Adipose tissue (tissue), 3 donors: ENCODE data around the gene CLTB. TPM values are rescaled to one million over a fixed set of nuclear protein-coding genes. Genes with fewer than 3 reads are reported as not detected.

Experiments used
- H3K27ac ChIP-seq: one replicate; pipeline ENCODE4 v1.5.1; 2013; ENCODE audit warnings: low read depth, low read length
- WGBS, 3 donors: extraction: QIAGEN DNeasy Blood & Tissue Kit; methylation state at CpG; one replicate each; pipeline ENCODE4 v1.1.7; 2013; 5-methylcytosine and 5-hydroxymethylcytosine counted together
- polyA plus RNA-seq, 3 donors: library from polyadenylated mRNA; stranded (reverse); fragments of 200-250 nt; gene quantifications; one replicate each; pipeline ENCODE4 v1.2.3, GENCODE V29; 2013
- donor health status: healthy with polysubstance abuse.
- donor health status: Bipolar disorder and iron deficiency.
- donor health status: healthy.

CLTB gene
- polyA plus RNA-seq, 3 donors: 50.8 to 128 (median 105) TPM

DNA sequence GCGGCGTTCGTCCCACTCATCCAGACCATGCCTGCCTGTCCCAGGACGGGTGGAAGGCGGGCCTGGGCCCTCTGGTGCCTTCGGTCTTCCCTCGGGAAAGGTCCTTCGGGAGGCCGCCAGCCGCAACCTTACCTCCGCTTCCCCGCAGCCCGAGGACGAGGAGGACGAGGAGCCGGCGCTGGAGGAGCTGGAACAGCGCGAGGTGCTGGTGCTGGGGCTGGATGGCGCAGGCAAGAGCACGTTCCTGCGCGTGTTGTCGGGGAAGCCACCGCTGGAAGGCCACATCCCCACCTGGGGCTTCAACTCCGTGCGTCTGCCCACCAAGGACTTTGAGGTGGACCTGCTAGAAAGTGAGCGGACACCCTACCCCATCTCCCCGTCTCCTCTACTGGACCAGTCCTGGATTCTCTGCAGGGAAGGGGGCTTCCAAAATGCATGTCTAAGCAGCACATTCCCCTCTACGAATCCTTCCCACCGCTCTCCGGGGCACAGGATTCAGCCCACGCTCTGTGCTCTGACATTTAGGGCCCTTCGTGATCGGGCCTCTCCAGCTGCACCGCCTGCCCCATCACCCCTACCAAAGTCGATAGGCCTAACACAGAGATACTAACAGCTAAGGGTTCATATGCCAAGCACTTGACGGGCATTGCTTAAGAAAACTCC, 50.0 kb downstream of the CLTB start:
- H3K27ac ChIP-seq: no peak overlapping the region
- WGBS, 3 donors: 64 to 69% (median 67%) methylated on average over 32 to 38 of the region's 38 CpGs

DNA sequence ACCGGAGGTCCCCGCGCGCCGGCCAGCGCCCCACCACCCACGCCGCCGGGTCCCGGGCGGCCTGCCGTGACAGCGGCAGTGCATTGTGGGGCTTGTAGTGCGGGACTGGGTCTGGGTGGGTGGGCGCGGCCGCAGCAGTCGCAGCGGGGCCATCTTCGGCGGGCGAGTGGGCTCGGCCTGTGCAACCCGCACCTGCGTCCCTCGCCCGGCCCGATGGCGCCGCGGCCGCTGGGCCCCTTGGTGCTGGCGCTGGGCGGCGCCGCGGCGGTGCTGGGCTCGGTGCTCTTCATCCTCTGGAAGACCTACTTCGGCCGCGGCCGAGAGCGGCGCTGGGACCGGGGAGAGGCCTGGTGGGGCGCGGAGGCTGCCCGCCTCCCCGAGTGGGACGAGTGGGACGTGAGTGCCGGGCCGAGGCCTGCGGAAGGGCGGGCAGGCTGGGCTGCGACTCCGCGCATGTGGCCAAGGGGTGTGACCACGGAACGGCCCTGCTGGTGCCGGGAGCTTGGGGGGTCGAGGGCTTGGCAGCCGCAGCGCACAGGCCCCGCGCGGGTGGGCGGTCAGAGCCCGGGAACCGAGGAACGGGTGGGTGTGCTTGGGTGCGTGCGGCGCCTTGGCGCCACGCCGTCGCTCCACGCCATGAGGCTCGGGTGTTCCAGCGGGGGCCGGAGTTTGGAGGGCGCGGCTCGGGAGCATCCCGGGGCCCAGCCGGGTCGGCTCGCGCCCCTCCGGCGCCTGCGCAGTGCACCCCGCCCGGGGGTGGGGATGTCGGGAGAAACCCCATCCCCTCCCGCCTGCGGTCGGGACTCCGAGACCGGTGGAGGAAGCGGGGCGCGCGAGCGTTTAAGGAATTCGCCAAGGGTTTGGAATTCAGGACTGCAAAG, 50.7 kb downstream of the CLTB start, which contains the start of gene ARL10:
ARL10 (plus strand) TSS at position 137 of the 881 bp plus-strand sequence; CDS start at position 214, 77 bp downstream.
- no peak within 1 kb of the TSS for H3K27ac ChIP-seq

DNA sequence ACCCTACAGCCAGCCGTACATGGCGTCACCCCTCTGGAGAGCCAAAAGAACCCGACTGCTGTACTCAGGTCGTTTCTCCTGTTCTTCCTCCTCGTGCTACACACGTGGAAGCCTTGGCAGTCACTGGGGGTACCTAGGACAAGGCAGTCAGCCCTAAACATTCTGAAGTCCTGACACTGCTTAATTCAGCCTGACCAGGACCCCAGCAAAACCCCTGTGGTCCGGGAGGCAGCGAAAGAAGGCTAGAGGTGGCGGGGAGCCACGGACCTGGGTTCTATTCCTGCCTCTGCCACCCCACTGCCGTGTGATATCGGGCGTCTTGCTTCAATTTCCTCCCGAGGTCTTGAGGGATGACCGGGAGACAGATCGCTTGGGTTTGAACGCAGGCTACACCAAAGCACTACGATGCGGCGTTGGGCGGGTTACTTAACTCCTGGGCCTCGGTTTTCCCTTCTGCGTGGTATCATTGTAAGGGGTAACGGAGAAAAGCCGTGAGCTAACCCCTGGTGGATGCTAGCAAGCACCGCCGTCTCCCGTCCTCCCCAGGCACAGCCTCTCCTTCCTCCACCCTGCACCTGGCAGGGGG, 51.5 kb downstream of the CLTB start:
- 17 to 28% (median 21%) methylated on average over 24 to 28 of the region's 28 CpGs for WGBS, 3 donors

More for the DNA sequence above, 50.7 kb downstream of the CLTB start, which contains the start of gene ARL10:
- WGBS, 3 donors: 1% methylated on average over 93 to 108 of the region's 108 CpGs

DNA sequence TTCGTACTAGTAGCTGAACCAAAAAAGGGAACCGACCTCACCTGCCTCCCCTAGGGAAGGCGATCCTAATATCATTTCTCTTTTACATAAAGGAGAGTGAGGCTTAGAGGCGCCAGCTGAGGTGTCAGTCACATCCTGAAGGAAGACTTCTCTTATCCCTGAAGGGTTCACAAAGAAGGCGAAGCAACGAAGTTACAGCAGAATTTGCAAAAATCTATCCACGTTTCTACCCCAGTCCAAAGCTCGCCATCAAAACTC, 54.2 kb downstream of the CLTB start:
- 57 to 70% (median 68%) methylated on average over 8 of the region's 8 CpGs for WGBS, 3 donors
- no peak overlapping the region for H3K27ac ChIP-seq

More for the DNA sequence above, 51.5 kb downstream of the CLTB start:
- H3K27ac ChIP-seq: no peak overlapping the region

DNA sequence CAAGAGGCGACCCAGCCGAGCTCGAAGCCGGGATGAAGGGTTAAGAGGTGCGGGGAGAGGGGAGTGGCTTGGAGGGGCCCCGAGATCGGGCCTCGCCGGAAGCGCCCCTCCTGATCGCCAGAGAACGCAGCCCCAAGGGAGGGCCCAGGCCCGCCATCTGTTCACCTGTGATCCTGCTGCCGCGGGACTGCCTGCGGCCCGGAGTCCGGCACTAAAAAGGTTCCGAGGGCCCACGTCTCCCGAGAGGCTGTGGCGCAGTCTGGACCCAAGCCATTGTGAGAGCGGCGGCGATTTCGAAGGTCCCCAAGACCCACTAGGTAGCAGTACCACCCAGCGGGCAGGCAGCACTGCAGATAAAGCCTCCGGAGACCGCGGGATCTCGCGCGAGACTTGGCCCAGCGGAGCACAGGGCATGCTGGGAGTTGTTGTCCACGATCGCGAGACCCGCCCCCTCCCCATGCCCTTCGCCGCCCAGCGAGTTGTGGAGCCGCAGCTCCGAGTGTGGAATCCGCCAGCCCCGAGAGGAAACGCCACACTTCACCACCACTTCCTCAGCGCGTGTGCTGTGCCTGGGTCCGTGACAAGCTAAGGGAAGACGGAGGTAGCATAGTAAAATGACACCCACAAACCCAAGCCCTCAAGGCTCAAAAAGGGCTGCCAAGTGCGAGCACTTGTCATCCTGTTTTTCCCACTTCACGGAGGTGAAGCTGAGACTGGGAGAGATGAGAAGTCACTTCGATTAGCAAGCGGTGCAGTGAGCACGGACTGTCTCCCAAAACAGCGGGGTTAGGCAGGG, 54.7 kb downstream of the CLTB start, which contains the start of gene KIAA1191:
KIAA1191 (minus strand) TSS at position 328 of the 796 bp plus-strand sequence. CDS start 2,256 bp downstream, outside the sequence.
- no peak within 1 kb of the TSS for H3K27ac ChIP-seq
- 1 to 2% (median 2%) methylated on average over 56 of the region's 56 CpGs for WGBS, 3 donors

DNA sequence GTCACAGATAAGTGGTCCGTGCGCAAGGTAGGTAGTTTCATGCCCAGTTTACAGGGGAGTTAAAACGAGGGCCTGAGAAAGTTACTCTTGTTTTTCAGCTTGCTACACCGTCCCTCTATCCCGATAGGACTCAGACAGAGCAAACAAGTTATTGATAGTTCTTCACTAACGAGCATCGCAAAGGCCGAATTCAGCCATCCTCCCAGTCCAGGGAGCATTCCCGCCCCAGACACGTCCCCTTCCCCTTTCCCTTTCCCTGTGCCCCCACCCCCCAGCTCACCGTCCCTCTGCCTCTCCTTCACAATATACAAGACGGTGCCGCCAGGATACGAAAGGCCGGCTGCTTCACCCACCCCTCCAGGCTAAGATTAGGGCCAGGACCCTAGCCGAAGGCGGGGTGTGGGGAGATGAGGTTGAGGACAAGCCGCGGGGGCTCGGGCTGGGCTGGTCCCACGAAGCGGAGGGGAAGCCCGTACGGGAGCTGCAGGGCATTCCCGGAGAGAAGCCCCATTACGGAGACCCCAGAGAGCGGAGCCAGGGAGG, 55.4 kb downstream of the CLTB start:
- WGBS, 3 donors: 1 to 4% (median 3%) methylated on average over 27 of the region's 27 CpGs
- H3K27ac ChIP-seq: no peak overlapping the region

DNA sequence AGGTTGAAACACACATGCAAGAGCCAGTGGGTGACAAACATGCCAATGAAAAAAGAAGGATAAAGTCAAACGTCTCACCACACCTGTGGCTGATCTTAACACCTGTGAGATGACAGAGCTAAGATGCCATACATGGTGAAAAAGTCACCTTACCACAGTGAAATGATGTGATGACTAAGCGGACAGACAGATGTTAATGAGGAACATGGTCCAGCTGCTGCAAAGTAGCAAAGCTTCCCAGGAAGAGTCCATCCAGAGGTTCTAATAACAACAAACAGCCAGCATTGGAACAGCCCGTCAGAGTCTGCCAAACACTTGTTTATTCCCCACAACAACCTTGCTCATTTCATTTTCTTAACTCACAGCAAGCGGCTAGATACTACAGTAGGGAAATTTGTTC, 56.7 kb downstream of the CLTB start:
- WGBS, 3 donors: 60 to 73% (median 66%) methylated on average over 4 of the region's 4 CpGs
- no peak overlapping the region for H3K27ac ChIP-seq

DNA sequence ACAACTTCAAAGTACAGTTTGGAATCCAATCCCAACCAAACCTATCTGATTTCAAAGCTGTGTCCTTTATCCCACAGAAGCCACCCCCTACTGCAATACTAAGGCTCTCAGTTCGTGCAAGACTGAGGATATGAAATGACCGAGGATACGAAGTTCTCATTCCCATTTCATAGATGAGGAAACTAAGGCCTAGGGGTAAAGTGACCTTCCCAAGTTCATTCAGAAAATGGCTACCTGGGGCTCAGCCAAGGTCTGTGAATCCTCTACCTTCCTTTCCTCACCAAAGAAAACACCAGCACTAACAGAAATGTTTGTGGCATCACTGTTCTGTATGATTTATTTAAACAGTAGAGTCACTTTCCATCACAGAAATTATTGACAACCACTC, 60.2 kb downstream of the CLTB start:
- whole genome bisulfite sequencing, 3 donors: 89 to 92% (median 90%) methylated on average over 3 of the region's 3 CpGs
- no peak overlapping the region for H3K27ac ChIP-seq

DNA sequence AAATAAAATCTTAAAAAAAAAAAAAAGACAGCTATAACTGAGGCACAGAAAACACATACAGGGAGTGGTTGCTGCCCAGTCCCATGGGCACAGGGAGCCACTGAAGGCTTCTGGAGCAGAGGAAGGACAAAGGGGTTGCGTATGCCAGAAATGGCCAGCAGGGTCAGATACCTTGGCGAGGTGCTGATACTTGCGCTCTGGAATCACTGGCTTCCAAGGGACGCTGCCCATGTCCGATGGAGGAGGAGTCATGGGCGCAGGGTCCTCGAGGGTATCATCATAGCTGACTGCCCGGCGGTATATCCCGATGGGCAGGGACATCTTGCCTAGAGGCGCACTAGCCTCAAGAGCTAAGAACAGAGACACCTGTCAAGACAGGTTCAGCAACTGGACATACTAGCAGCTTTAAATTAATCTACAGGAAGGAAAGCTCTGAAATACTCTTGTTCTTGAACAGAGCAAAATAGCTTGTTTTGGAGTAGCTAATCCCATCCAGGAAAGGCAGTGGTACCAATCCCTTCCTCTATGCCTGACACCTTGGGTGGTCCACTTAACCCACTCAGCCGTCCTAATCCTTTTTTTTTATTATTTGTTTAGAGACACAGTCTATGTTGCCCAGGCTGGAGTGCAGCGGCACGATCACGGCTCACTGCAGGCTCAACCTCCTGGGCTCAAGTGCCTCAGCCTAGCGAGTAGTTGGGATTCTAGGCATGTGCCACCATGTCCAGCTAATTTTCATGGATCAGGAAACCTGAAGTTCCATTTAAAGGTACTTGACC, 60.8 kb downstream of the CLTB start:
- WGBS, 3 donors: 93% methylated on average over 16 of the region's 16 CpGs
- no peak overlapping the region for H3K27ac ChIP-seq

DNA sequence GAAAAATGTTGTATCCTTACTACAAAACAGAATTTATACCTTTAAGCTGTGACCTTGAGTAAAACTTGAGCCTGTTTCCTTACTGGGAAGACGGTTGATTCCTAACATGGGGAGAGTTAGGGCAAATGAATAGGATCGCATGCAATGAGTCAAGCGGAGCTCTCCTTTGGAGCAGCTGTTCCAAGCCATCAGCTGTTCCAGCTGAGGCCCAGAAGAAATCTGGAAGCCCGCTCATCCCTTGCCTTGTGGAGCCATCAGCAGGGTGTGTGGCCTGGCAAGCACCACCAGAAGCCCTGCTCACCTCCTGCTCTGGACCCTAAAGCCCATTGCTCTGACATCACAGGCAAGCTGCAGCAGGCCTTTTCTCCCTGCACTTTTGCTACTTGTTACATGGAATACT, 62.8 kb downstream of the CLTB start:
- no peak overlapping the region for H3K27ac ChIP-seq
- WGBS, 3 donors: 88 to 97% (median 97%) methylated on average over 4 of the region's 4 CpGs

DNA sequence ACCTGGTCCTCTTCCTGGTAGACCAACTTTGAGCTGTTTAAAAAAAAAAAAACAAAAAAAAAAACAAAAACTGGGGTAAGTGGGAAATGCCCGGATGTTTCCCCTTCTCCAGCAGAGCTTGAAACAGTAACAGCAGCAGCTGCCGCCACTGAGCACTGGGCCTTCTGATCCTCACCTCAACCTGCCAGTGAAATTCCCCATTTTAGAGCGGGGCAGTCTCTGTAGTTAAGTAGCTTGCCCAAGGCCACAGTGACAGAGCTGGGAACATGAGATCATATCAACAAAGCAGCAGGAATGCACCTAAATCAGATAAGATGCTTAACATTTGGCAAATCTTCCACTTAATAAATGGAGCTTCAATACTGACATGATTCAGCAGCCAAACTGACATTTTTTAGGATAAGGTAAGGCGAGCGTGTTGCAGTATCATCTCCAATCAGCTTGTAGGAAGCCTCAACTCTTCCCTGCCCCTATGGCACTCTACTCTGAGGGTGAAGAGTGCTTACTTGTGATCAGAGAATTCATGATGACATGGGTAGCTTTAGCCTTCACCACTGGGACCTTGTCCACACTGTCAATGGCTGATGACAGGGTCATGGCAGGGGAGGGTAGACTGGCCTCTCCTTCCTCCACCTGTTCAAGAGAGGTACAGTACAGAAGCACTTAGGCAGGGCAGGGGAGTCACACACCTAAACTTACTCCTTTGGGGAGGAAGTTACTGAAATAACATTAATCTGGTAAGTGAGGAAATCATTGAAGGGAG, 64.0 kb downstream of the CLTB start:
- 91 to 99% (median 93%) methylated on average over 5 of the region's 5 CpGs for WGBS, 3 donors
- no peak overlapping the region for H3K27ac ChIP-seq

DNA sequence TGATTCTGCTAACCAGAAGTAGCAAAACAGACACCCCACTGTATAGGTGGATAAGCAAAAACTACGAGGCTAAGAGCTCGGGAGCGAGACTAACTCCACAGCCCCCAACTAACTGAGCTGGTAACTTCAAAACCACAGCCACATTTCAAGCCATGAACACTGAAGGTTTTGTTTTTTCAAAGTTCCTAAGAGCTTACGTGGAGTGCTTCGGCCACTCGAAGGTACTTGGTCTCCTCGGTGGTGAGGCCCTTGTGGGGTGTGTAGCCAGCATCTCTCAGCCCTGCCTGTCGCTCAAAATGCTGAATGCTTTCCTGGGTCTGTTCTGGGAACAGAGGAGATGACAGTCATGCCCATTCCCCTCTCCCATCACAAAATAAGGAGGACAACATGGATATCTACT, 65.9 kb downstream of the CLTB start:
- 94 to 97% (median 96%) methylated on average over 8 of the region's 8 CpGs for WGBS, 3 donors
- no peak overlapping the region for H3K27ac ChIP-seq

DNA sequence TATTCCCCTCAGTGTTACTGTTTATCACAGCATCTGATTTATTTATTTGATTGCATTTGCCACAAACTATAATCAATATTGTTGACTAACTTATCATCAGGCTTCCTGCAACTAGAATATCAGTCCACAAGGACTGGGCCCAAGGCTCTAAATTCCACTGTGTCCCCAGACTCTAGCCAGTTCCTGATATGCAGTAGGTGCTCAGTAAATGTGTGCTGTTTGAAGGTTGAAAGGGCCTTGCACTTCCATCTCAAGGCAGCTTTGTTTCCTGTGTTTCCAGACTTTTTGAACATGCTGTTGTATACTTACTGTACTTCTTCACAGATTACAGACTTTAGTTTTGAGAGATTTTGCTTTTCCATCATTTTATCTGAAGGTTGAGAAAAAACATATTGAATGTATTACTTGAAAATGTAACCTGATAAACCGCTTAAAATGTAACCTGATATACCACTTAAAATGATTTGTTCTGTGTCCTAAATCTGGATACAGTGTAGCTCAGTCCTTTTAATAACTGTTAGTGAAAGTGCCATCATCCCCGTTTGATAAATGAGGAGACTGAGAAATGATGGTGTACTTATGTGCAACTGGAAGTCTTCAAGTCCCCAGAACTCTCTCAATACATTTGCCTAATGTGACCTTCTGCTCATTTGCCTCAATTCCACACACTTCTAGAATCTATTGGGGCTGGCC, 73.4 kb downstream of the CLTB start:
- 63 to 75% (median 72%) methylated on average over 2 of the region's 2 CpGs for WGBS, 3 donors
- H3K27ac ChIP-seq: no peak overlapping the region
